ENCODE data around the gene RNF150. TPM values are rescaled to one million over a fixed set of nuclear protein-coding genes. Genes with fewer than 3 reads are reported as not detected.

Gene RNF150
- total RNA-seq, 1 donor, result 16.4 TPM

DNA sequence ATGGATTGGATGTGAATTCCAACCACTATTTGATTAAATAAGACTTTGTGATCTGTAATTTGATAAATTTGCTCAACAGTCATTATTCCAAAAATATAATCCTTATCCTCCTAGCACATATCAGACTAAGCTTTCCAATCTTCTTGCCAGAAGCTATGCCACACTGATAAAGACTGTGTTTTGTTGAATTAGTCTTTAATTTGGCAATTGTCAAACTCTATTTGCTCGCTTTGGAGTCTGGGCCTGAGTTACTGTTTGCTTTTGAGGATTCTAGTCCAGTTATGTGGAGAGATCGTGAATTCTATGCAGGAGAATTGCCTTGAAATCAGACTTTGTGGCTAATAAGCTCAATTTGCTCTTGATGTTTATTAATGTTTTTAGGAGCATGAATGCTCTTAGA, 10.9 kb upstream of the RNF150 start:
- no peak for DNase-seq (ENCODE audit: low read depth)
- no peak overlapping the region for H3K4me3 ChIP-seq (ENCODE audit: low read depth, low read length)
- TF ChIP-seq, protein P1, sequence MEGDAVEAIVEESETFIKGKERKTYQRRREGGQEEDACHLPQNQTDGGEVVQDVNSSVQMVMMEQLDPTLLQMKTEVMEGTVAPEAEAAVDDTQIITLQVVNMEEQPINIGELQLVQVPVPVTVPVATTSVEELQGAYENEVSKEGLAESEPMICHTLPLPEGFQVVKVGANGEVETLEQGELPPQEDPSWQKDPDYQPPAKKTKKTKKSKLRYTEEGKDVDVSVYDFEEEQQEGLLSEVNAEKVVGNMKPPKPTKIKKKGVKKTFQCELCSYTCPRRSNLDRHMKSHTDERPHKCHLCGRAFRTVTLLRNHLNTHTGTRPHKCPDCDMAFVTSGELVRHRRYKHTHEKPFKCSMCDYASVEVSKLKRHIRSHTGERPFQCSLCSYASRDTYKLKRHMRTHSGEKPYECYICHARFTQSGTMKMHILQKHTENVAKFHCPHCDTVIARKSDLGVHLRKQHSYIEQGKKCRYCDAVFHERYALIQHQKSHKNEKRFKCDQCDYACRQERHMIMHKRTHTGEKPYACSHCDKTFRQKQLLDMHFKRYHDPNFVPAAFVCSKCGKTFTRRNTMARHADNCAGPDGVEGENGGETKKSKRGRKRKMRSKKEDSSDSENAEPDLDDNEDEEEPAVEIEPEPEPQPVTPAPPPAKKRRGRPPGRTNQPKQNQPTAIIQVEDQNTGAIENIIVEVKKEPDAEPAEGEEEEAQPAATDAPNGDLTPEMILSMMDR (IDR thresholded peaks at IDR 0.05; ENCODE audit: insufficient read depth, low read depth, low read length), result no peak

- DNase-seq (ENCODE audit: low read depth), result no peak
- H3K4me3 ChIP-seq (ENCODE audit: low read depth, low read length), result no peak overlapping the region
- TF ChIP-seq, protein P1 (IDR thresholded peaks at IDR 0.05; ENCODE audit: insufficient read depth, low read depth, low read length), result no peak
Observed at GRCh38 chr4:141142423-141142822, 9.2 kb upstream of the RNF150 start.

DNA sequence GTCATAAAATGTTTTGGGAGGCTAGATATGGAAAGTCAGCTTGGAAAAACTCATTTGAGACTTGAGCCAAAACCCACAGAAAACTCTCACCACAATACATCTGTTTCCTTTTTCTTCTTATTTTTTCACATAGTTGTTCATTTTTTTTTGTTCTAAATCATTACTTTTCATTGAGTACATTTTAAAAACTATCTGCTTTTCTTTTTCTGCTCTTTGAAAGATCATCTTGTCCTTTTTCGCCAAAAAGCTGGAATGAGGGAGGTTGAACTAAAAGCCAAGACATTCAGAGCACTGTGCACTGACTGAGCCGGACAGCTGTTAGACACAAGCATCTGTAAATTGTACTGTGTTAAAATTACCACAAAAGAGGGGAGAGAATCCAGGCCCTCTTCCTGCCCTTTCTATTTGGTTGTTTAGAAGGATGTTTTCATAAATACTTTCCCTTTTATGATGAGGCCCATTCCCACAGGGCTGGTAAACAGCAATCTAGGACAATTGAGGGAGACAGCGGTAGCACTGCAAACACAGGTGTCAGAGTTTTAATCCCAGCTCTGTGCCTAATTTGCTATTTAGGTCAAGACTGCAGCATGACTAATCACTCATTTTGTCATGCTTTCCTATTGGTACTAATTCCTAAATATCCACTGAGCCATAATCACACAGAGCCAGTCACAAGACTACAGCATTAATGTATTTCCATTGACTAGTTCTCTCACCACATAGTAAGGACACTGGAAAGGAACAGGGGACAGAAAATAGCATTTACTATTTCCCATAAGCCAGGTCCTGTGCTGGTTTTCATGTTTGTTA, 7.3 kb upstream of the RNF150 start:
- no peak overlapping the region for H3K4me3 ChIP-seq (ENCODE audit: low read depth, low read length)
- no peak for DNase-seq (ENCODE audit: low read depth)
- TF ChIP-seq, protein P1 (IDR thresholded peaks at IDR 0.05; ENCODE audit: insufficient read depth, low read depth, low read length), result no peak

GRCh38 chr4:141133999-141134995, 1.0 kb upstream of the RNF150 start:
- peak; percentile 27 for DNase-seq (ENCODE audit: low read depth)
- no peak overlapping the region for H3K4me3 ChIP-seq (ENCODE audit: low read depth, low read length)
- TF ChIP-seq, protein P1 (IDR thresholded peaks at IDR 0.05; ENCODE audit: insufficient read depth, low read depth, low read length), result no peak

DNA sequence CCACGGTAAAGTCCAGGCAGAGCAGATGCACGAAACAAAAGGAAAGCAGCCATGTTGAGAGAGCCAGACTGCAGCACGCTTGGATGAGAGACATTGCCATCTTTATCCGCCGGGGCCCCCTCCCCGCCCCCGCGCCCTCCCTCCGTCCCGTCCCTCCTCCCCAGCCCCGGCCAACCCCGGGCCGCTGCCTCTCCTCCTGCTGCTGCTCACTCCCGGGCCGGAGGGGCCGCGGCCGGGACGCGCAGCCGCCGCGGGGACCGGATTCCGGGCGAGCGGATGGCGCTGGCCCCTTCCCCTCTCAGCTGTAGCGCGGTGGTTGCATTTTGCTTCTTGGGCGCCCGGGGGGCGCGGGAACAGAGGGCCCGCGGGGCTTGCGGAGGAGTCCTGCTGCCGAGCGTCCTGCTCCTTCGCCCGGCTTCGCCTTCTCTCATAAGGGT, 542 bp downstream of the RNF150 start:
- peak overlapping the region; percentile 65 for H3K4me3 ChIP-seq (ENCODE audit: low read depth, low read length)
- TF ChIP-seq, protein P1 (IDR thresholded peaks at IDR 0.05; ENCODE audit: insufficient read depth, low read depth, low read length), result no peak
- no peak for DNase-seq (ENCODE audit: low read depth)

- TF ChIP-seq, protein P1 (IDR thresholded peaks at IDR 0.05; ENCODE audit: insufficient read depth, low read depth, low read length), result no peak
- no peak for DNase-seq (ENCODE audit: low read depth)
- peak overlapping the region; percentile 65 for H3K4me3 ChIP-seq (ENCODE audit: low read depth, low read length)
Observed at GRCh38 chr4:141132072-141132708, 1.1 kb downstream of the RNF150 start.

All from fibroblast of villous mesenchyme (primary cell).